DOHH2 (cell line): Measurements from ENCODE around the gene BRCA2.

Source experiments
- H3F3A ChIP-seq: fragments of 200-600 bp; sonication (generic), shearing (Covaris generic); 2 replicates; pipeline ENCODE4 v1.6.0; 2016; ENCODE audit warnings: antibody characterized with exemption, mild to moderate bottlenecking; ENCODE audit not compliant: control insufficient read depth, insufficient read depth
- H3K27ac ChIP-seq: fragments of 200-600 bp; sonication (generic); 2 replicates; pipeline ENCODE4 v1.5.1; 2014; ENCODE audit warnings: low read depth, mild to moderate bottlenecking, low read length, moderate library complexity
- H3K27me3 ChIP-seq: fragments of 200-600 bp; sonication (generic); 2 replicates; pipeline ENCODE4 v1.6.1; 2014; ENCODE audit warnings: mild to moderate bottlenecking, low read length, mixed read lengths; ENCODE audit not compliant: control insufficient read depth
- H3K36me3 ChIP-seq: fragments of 200-600 bp; sonication (generic); 2 replicates; pipeline ENCODE4 v1.6.1; 2014; ENCODE audit warnings: mild to moderate bottlenecking, low read length, moderate library complexity, mixed read lengths; ENCODE audit not compliant: control insufficient read depth
- H3K4me1 ChIP-seq: fragments of 200-600 bp; sonication (generic); 2 replicates; pipeline ENCODE4 v1.6.1; 2014; ENCODE audit warnings: mild to moderate bottlenecking, low read length, mixed read lengths; ENCODE audit not compliant: control insufficient read depth
- H3K4me2 ChIP-seq: fragments of 200-600 bp; sonication (generic); 2 replicates; pipeline ENCODE4 v1.6.0; 2014; ENCODE audit warnings: mild to moderate bottlenecking, low read length, moderate library complexity
- H3K4me3 ChIP-seq: fragments of 200-600 bp; sonication (generic); 2 replicates; pipeline ENCODE4 v1.5.1; 2014; ENCODE audit warnings: mild to moderate bottlenecking, low read length, mixed read lengths
- H3K79me2 ChIP-seq: fragments of 200-600 bp; sonication (generic); 2 replicates; pipeline ENCODE4 v1.6.1; 2014; ENCODE audit warnings: mild to moderate bottlenecking, low read length, mixed read lengths; ENCODE audit not compliant: control insufficient read depth
- H3K9me2 ChIP-seq: fragments of 200-600 bp; sonication (generic); replicated peaks from 2 replicates; pipeline ENCODE4 v1.6.1; 2014; ENCODE audit warnings: mild to moderate bottlenecking, low read length, mixed read lengths; ENCODE audit not compliant: control insufficient read depth
- H3K9me3 ChIP-seq: fragments of 200-600 bp; sonication (generic); 2 replicates; pipeline ENCODE4 v1.6.1; 2014; ENCODE audit warnings: antibody characterized with exemption, low read length, mixed read lengths; ENCODE audit not compliant: control insufficient read depth, insufficient read depth
- H4K20me1 ChIP-seq: fragments of 200-600 bp; sonication (generic); 2 replicates; pipeline ENCODE4 v1.6.0; 2014; ENCODE audit warnings: low read depth, mild to moderate bottlenecking, antibody characterized with exemption, low read length, moderate library complexity; ENCODE audit not compliant: control insufficient read depth, insufficient read depth
- CTCF ChIP-seq: fragments of 200-600 bp; sonication (generic); IDR thresholded peaks from one replicate; pipeline ENCODE4 v1.5.1; 2014; ENCODE audit warnings: antibody characterized with exemption, mild to moderate bottlenecking, low read depth, low read length; ENCODE audit not compliant: poor library complexity, severe bottlenecking
- EZH2phosphoT487 ChIP-seq: fragments of 200-600 bp; sonication (generic); IDR thresholded peaks from 2 replicates; pipeline ENCODE4 v1.6.1; 2017; ENCODE audit warnings: borderline replicate concordance, mild to moderate bottlenecking, antibody characterized with exemption, low read length, moderate library complexity, mixed read lengths

Gene BRCA2

GRCh38 chr13:32385410-32385809, 70.1 kb downstream of the BRCA2 start:
- no peaks in the 10 kb centered on the region for H3K9me2 ChIP-seq
- H3K4me3 ChIP-seq, result no peak overlapping the region
- H3K9me3 ChIP-seq, result no peaks in the 10 kb centered on the region
- H3K27me3 ChIP-seq, result no peaks in the 10 kb centered on the region
- no peaks in the 10 kb centered on the region for H4K20me1 ChIP-seq
- no peaks in the 10 kb centered on the region for H3K4me1 ChIP-seq
- H3K36me3 ChIP-seq, result peaks cover 72% of the 10 kb centered on the region
- no peak overlapping the region for H3K27ac ChIP-seq
- no peak overlapping the region for H3K4me2 ChIP-seq
- no peaks in the 10 kb centered on the region for H3F3A ChIP-seq
- no peaks in the 10 kb centered on the region for H3K79me2 ChIP-seq
- TF ChIP-seq EZH2phosphoT487 (no peak), CTCF (no peak)

GRCh38 chr13:32390048-32390447, 74.7 kb downstream of the BRCA2 start:
- Histone ChIP-seq H3K4me2 (no peak overlapping the region), H3K27ac (no peak overlapping the region), H3K9me3 (no peaks in the 10 kb centered on the region), H3K4me3 (no peak overlapping the region), H3F3A (no peaks in the 10 kb centered on the region), H3K9me2 (no peaks in the 10 kb centered on the region), H3K79me2 (no peaks in the 10 kb centered on the region), H3K36me3 (peaks cover 59% of the 10 kb centered on the region), H3K27me3 (no peaks in the 10 kb centered on the region), H4K20me1 (no peaks in the 10 kb centered on the region), H3K4me1 (no peaks in the 10 kb centered on the region)
- TF ChIP-seq CTCF (no peak), EZH2phosphoT487 (no peak)

- Histone ChIP-seq H4K20me1 (no peaks in the 10 kb centered on the region), H3K36me3 (peaks cover 55% of the 10 kb centered on the region), H3K79me2 (no peaks in the 10 kb centered on the region), H3K4me2 (no peak overlapping the region), H3K9me3 (no peaks in the 10 kb centered on the region), H3K4me3 (no peak overlapping the region), H3K27me3 (no peaks in the 10 kb centered on the region), H3K4me1 (no peaks in the 10 kb centered on the region), H3K9me2 (no peaks in the 10 kb centered on the region), H3K27ac (no peak overlapping the region), H3F3A (no peaks in the 10 kb centered on the region)
- TF ChIP-seq CTCF (no peak), EZH2phosphoT487 (no peak)
Measured at GRCh38 chr13:32390484-32390883, 75.2 kb downstream of the BRCA2 start.

DNA sequence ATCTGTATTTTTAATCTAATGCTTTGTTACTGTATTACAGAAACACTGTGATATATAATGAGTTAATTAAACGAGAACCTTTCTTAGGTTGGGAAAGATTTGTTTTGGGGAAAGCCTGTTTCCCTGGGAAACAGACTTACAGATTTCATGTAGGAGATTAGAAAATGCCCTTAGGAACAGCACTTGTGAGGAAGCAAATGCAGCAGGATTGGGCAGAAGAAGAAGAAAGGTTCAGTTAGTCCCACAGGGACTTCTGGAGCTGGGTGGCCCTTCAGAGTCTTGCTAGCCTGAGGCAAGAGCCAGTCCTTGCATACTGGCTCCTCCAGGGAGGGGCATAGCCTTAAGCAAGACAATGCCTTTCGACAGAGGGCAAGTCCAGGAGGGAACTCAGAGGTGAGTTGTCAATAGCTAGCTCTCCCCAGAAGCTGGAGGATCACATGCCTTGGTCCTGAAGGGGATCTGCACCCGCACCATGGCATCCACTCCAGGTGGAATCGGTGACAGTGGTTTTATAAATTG, 75.9 kb downstream of the BRCA2 start:
- H3K27ac ChIP-seq, result no peak overlapping the region
- no peaks in the 10 kb centered on the region for H3K27me3 ChIP-seq
- H3K4me3 ChIP-seq, result no peak overlapping the region
- no peaks in the 10 kb centered on the region for H3F3A ChIP-seq
- no peaks in the 10 kb centered on the region for H3K9me3 ChIP-seq
- no peak for TF ChIP-seq EZH2phosphoT487
- TF ChIP-seq CTCF, result no peak
- H3K4me1 ChIP-seq, result no peaks in the 10 kb centered on the region
- no peaks in the 10 kb centered on the region for H3K79me2 ChIP-seq
- H4K20me1 ChIP-seq, result no peaks in the 10 kb centered on the region
- no peak overlapping the region for H3K4me2 ChIP-seq
- peaks cover 52% of the 10 kb centered on the region for H3K36me3 ChIP-seq
- no peaks in the 10 kb centered on the region for H3K9me2 ChIP-seq
